OCI-LY7 (cell line): ENCODE results near the gene MFAP5. TPM values are rescaled to one million over a fixed set of nuclear protein-coding genes. Genes with fewer than 3 reads are reported as not detected.
"Not testable (repeated sequence)": the region's sequence is repeated elsewhere in the genome, so short reads cannot be mapped to it uniquely, and the experiment has no call there.

ENCODE experiments used
- BruUV-seq: library from RNA; stranded (reverse); fragments of 400-500 nt; replicated peaks from 2 replicates; lab custom pipeline; 2021; lab: Mats Ljungman, UMichigan
- CTCF ChIA-PET: fragments of 300-600 bp; sonication (Branson Sonifier 250); formaldehyde crosslinking; loops from one replicate; lab custom pipeline; 2022; ENCODE audit warnings: antibody characterized with exemption; ENCODE audit not compliant: unreplicated experiment; lab: Charles Lee
- POLR2A ChIA-PET: fragments of 300-600 bp; sonication (Branson Sonifier 250); formaldehyde crosslinking; loops from one replicate; lab custom pipeline; 2022; ENCODE audit warnings: antibody characterized with exemption; lab: Charles Lee
- DNase-seq: peaks from one replicate; pipeline ENCODE4 v3.0.0-alpha.2; 2015; ENCODE audit warnings: low spot score
- H2AFZ ChIP-seq: fragments of 200-600 bp; sonication (generic), shearing (Covaris generic); 2 replicates; pipeline ENCODE4 v1.6.1; 2014; ENCODE audit warnings: mild to moderate bottlenecking, antibody characterized with exemption, low read length, moderate library complexity
- H3K27ac ChIP-seq: fragments of 200-600 bp; sonication (generic); 2 replicates; pipeline ENCODE4 v1.5.1; 2014; ENCODE audit warnings: mixed run types, low read depth, mild to moderate bottlenecking, moderate library complexity, low read length, inconsistent platforms; ENCODE audit not compliant: poor library complexity, severe bottlenecking
- H3K36me3 ChIP-seq: fragments of 200-600 bp; sonication (generic); 2 replicates; pipeline ENCODE4 v1.6.1; 2014; ENCODE audit warnings: mild to moderate bottlenecking, antibody characterized with exemption, low read length, moderate library complexity, mixed read lengths; ENCODE audit not compliant: insufficient read depth
- H3K4me1 ChIP-seq: fragments of 200-600 bp; sonication (generic); 2 replicates; pipeline ENCODE4 v1.5.1; 2014; ENCODE audit warnings: mild to moderate bottlenecking, low read length; ENCODE audit not compliant: insufficient read depth, poor library complexity, severe bottlenecking
- H3K4me2 ChIP-seq: fragments of 200-600 bp; sonication (generic); 2 replicates; pipeline ENCODE4 v1.6.1; 2014; ENCODE audit warnings: mild to moderate bottlenecking, low read length
- H3K4me3 ChIP-seq: fragments of 200-600 bp; sonication (generic); 2 replicates; pipeline ENCODE4 v1.5.1; 2014; ENCODE audit warnings: mild to moderate bottlenecking, low read depth, low read length; ENCODE audit not compliant: poor library complexity, severe bottlenecking
- H3K79me2 ChIP-seq: fragments of 200-600 bp; sonication (generic); 2 replicates; pipeline ENCODE4 v1.6.1; 2016; ENCODE audit warnings: low read depth, mild to moderate bottlenecking, low read length, moderate library complexity, mixed read lengths; ENCODE audit not compliant: insufficient read depth
- H3K9me2 ChIP-seq: fragments of 200-600 bp; sonication (generic); 2 replicates; pipeline ENCODE4 v1.6.1; 2016; ENCODE audit warnings: mild to moderate bottlenecking, low read length, mixed read lengths; ENCODE audit not compliant: insufficient read depth
- H3K9me3 ChIP-seq: fragments of 200-600 bp; sonication (generic); 2 replicates; pipeline ENCODE4 v1.6.1; 2014; ENCODE audit warnings: mild to moderate bottlenecking, mixed run types, low read length, mixed read lengths
- H4K20me1 ChIP-seq: fragments of 200-600 bp; sonication (generic); 2 replicates; pipeline ENCODE4 v1.6.1; 2014; ENCODE audit warnings: mild to moderate bottlenecking, antibody characterized with exemption, low read length, moderate library complexity, mixed read lengths; ENCODE audit not compliant: insufficient read depth
- EZH2phosphoT487 ChIP-seq: fragments of 200-600 bp; sonication (generic); IDR thresholded peaks from 2 replicates; pipeline ENCODE4 v1.6.1; 2018; ENCODE audit warnings: low read depth, borderline replicate concordance, mild to moderate bottlenecking, mixed run types, antibody characterized with exemption, low read length, moderate library complexity, mixed read lengths
- intact Hi-C: fragments of 100-400 bp; cut with micrococcal nuclease; formaldehyde crosslinking; loops from one replicate; pipeline ENCODE4 v1.10.0; 2022; ENCODE audit not compliant: unreplicated experiment
- total RNA-seq, 2 experiments: library from RNA; depleted of rRNA in 1 of 2; stranded (reverse); fragments of >200 nt in 1 of 2; shearing (Covaris generic) in 1 of 2; gene quantifications; 2 replicates each; pipeline ENCODE4 v1.2.3, GENCODE V29; 2014 to 2022
- TF ChIP-seq, protein P1 (sequence below): fragments of 200-600 bp; sonication (generic); conservative IDR thresholded peaks from 2 replicates; pipeline ENCODE4 v1.5.1; 2014; ENCODE audit warnings: mild to moderate bottlenecking, antibody characterized with exemption, low read length, moderate library complexity, mixed read lengths

Gene MFAP5
- total RNA-seq, 2 experiments from 2014 or later: not detected

DNA sequence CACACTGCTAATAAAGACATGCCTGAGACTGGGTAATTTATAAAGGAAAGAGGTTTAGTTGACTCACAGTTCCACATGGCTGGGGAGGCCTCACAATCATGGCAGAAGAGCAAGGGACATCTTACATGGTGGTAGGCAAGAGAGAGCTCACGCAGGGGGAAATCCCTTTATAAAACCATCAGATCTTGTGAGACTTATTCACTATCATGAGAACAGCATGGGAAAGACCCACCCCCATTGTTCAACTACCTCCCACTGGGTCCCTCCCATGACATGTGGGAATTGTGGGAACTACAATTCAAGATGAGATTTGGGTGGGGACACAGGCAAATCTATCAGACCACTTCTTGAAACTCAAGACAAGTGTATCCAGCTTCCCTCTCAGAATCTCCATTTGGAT is 48.7 kb downstream of the MFAP5 start:
- H3K36me3 ChIP-seq, H3K9me2 ChIP-seq, intact Hi-C loops, H3K4me3 ChIP-seq, H3K4me2 ChIP-seq, H4K20me1 ChIP-seq, DNase-seq, CTCF ChIA-PET, H3K9me3 ChIP-seq, BruUV-seq, H3K27ac ChIP-seq: not testable (repeated sequence)
- Histone ChIP-seq H3K4me1 (peaks cover 35% of the 10 kb centered on the region), H2AFZ (peak overlapping the region; percentile 40; the same call in 1 of the 2 replicates), H3K79me2 (peaks cover 37% of the 10 kb centered on the region; the same call in 1 of the 2 replicates)
- POLR2A ChIA-PET: interaction anchor here (1.0 to 7.3 kb wide), 5 partner anchors 9 to 36 kb away, joined by 6 to 67 read pairs (median 25); no protein-coding TSS in a partner anchor
- TF ChIP-seq, protein P1, sequence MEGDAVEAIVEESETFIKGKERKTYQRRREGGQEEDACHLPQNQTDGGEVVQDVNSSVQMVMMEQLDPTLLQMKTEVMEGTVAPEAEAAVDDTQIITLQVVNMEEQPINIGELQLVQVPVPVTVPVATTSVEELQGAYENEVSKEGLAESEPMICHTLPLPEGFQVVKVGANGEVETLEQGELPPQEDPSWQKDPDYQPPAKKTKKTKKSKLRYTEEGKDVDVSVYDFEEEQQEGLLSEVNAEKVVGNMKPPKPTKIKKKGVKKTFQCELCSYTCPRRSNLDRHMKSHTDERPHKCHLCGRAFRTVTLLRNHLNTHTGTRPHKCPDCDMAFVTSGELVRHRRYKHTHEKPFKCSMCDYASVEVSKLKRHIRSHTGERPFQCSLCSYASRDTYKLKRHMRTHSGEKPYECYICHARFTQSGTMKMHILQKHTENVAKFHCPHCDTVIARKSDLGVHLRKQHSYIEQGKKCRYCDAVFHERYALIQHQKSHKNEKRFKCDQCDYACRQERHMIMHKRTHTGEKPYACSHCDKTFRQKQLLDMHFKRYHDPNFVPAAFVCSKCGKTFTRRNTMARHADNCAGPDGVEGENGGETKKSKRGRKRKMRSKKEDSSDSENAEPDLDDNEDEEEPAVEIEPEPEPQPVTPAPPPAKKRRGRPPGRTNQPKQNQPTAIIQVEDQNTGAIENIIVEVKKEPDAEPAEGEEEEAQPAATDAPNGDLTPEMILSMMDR: peak; percentile 15; the same call in 1 of the 2 replicates

DNA sequence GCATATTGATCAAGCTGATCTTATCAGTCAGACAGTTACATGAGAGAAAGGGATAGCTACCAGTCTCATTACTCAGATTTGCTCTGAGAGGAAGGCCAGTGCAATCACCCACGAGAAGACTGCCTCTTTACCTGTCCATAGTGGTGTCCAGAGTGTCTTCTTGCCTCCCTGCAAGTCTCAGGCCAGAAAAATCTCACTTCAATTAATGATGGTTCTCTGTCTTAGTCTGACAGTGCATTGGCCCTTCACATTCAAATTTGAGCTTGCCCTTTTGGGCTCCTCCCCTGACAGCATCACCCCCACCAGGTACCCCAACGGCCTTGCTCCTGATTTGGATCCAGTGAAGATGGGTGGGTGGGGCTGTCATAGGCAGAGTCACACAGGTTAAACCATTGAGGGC is 50.0 kb downstream of the MFAP5 start, which contains the start of gene AICDA:
TSS of gene AICDA (minus strand) at position 231 of the 400 bp plus-strand sequence. CDS start at position 139, 92 bp downstream.
- H3K9me2 ChIP-seq: no peaks in the 10 kb centered on the region
- H2AFZ ChIP-seq: peak within 1 kb of the TSS; percentile 40; the same call in 1 of the 2 replicates
- no TSS peak for BruUV-seq
- peak within 1 kb of the TSS; percentile 72 for H3K4me3 ChIP-seq
- CTCF ChIA-PET: interaction anchor here (0.9 to 2.6 kb wide), 5 partner anchors 17 to 68 kb away, joined by 3 to 10 read pairs (median 4); no protein-coding TSS in a partner anchor
- peak within 1 kb of the TSS; percentile 95 for H3K4me2 ChIP-seq
- TF ChIP-seq, protein P1: no peak
- TF ChIP-seq EZH2phosphoT487: no peak
- peaks cover 45% of the 10 kb centered on the region for H3K4me1 ChIP-seq
- peaks cover 5% of the 10 kb centered on the region for H3K36me3 ChIP-seq
- peak; percentile 69 for DNase-seq
- intact Hi-C loops: no loop called here
- H4K20me1 ChIP-seq: no peaks in the 10 kb centered on the region
- peak within 1 kb of the TSS; percentile 81 for H3K27ac ChIP-seq
- peaks cover 46% of the 10 kb centered on the region; the same call in 1 of the 2 replicates for H3K79me2 ChIP-seq
- POLR2A ChIA-PET: interaction anchor here (0.7 to 7.3 kb wide), 13 partner anchors 10 to 192 kb away, joined by 3 to 72 read pairs (median 21); no protein-coding TSS in a partner anchor
- no peaks in the 10 kb centered on the region for H3K9me3 ChIP-seq

- H3K9me3 ChIP-seq: no peaks in the 10 kb centered on the region
- H3K79me2 ChIP-seq: peaks cover 52% of the 10 kb centered on the region; the same call in 1 of the 2 replicates
- peak overlapping the region; percentile 95 for H3K4me2 ChIP-seq
- no peak for TF ChIP-seq EZH2phosphoT487
- TF ChIP-seq, protein P1: peak; percentile 99
- H3K4me3 ChIP-seq: peak overlapping the region; percentile 72
- peak overlapping the region; percentile 89 for H2AFZ ChIP-seq
- BruUV-seq: no TSS peak
- intact Hi-C loops: loop anchor here (1.0 kb wide), 1 partner anchor 65 kb away; no protein-coding TSS in a partner anchor
- no peaks in the 10 kb centered on the region for H4K20me1 ChIP-seq
- ChIA-PET POLR2A (interaction anchor here (0.6 to 7.3 kb wide), 18 partner anchors 7 to 340 kb away, joined by 3 to 72 read pairs (median 6); partner anchors contain the start of gene M6PR), CTCF (interaction anchor here (0.6 to 2.2 kb wide), 4 partner anchors 14 to 65 kb away, joined by 3 to 13 read pairs (median 4); no protein-coding TSS in a partner anchor)
- H3K9me2 ChIP-seq: no peaks in the 10 kb centered on the region
- H3K27ac ChIP-seq: peak overlapping the region; percentile 81
- peaks cover 41% of the 10 kb centered on the region for H3K36me3 ChIP-seq
- H3K4me1 ChIP-seq: peaks cover 45% of the 10 kb centered on the region
- DNase-seq: peak; percentile 67
These were observed 53.5 kb downstream of the MFAP5 start for GRCh38 chr12:8609061-8609570.
